HL-60 (cell line): Measurements from ENCODE around the gene PNMA8B.

Experiments
- CTCF ChIP-seq: IDR thresholded peaks from one replicate; pipeline ENCODE4 v1.5.1; 2011; ENCODE audit warnings: low read length, control low read depth, inconsistent platforms; ENCODE audit not compliant: insufficient read depth
- GABPA ChIP-seq: IDR thresholded peaks from 2 replicates; pipeline ENCODE4 v1.6.1; 2012; ENCODE audit warnings: low read depth

GRCh38 chr19:46544651-46545050 lies 49.0 kb upstream of the PNMA8B start:
- TF ChIP-seq CTCF (no peak), GABPA (no peak)
